Stimulated activated CD4-positive, alpha-beta T cell treated with anti-CD3 and anti-CD28 coated beads, TNF-alpha, amount 100 ng/mL, for 24 hours (primary cell): ENCODE measurements around the gene CSPG5.

Experiments used
- DNase-seq, 3 experiments: peaks; one replicate each; pipeline ENCODE4 v3.0.0-alpha.2; 2020; ENCODE audit warnings: low read depth in 3 of 3

CSPG5 gene, protein sequence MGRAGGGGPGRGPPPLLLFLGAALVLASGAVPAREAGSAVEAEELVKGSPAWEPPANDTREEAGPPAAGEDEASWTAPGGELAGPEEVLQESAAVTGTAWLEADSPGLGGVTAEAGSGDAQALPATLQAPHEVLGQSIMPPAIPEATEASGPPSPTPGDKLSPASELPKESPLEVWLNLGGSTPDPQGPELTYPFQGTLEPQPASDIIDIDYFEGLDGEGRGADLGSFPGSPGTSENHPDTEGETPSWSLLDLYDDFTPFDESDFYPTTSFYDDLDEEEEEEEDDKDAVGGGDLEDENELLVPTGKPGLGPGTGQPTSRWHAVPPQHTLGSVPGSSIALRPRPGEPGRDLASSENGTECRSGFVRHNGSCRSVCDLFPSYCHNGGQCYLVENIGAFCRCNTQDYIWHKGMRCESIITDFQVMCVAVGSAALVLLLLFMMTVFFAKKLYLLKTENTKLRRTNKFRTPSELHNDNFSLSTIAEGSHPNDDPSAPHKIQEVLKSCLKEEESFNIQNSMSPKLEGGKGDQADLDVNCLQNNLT

GRCh38 chr3:47578691-47579632 is at the start of gene CSPG5:
TSS of gene CSPG5 (minus strand) at chr3:47578865. CDS start at chr3:47578693, 172 bp downstream.
- DNase-seq, result peak in 1 of 3 experiments; percentile 30

- DNase-seq, result no peak
Measured at GRCh38 chr3:47628426-47628825, 49.8 kb upstream of the CSPG5 start.

DNA sequence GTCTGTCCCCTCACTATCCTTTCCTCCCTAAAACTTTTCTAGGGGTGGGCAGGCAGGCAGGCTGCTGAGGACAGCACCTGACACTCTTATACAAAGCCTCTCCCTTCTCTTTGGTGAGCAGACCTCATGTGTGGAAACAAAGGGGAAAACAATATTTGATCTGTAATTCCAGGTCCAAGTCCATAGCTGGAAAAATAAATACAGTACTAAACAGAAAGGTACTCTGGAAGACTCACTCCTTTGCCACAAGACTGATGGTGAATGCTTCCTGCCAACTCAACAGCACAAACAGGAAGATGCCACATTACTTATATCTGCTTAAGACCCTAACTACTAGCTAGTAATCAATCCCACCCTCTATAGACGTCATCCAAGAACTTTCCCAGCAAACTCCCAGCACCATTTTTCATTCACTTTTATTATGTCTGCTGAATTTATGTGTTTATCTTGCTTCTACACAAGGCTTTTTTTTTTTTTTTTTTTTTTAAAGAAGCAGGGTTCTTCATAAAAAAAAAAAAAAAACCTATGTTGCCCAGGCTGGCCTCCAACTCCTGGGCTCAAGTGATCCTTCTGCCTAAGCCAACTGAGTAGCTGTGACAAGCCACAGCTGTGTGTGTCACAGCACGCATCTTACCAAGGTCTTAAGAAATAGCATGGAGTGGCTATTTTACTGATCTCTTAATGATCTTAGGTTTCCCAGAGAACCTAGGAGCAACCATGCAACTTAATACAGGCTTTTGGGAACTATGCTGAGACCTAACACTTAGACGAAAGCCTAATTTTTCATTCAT is 44.2 kb upstream of the CSPG5 start:
- no peak for DNase-seq

DNA sequence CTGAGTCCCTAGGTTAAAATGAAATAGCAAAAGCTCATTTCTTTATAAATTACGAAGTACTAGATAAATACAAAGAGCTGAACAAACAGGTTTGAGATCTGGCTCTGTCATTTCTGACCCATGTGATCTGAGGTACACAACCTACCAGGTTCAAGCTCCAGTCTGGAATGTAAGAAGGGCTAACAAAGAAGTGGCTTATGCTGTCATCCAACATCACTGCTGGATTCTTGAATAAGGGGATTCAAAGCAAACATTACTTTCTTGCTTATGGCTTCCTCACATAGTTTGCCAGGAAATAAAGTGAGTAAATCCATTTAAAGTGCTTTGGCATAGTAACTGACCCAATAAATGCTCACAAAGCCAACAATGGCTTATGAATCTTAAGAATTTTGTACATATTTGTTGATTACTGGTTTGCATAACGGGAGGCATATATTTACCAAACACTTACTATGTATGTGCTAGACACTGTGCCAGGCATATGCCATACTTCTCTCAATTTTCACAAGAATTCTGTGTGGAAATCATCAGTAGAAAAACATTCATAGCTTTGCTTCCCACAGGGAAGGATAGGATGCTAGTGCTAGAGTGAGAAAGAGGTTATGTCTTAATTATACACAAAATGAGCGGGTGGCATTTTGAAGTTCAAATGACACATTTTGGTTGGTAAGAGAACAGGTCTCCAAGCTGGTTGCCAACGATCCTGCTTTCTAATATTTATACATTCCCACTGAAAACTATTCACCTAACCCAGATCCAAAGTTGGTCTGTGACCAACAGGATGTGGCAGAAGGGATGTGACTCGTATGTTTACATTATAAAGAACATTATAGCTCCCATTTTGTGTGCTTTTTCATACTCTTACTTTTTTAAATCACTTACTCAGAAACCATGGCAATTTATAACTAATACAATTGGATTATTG is 38.7 kb upstream of the CSPG5 start:
- DNase-seq, result no peak

- no peak for DNase-seq
Measured at GRCh38 chr3:47614788-47615187, 36.1 kb upstream of the CSPG5 start.

GRCh38 chr3:47613722-47614121 is 35.1 kb upstream of the CSPG5 start:
- DNase-seq, result no peak

DNA sequence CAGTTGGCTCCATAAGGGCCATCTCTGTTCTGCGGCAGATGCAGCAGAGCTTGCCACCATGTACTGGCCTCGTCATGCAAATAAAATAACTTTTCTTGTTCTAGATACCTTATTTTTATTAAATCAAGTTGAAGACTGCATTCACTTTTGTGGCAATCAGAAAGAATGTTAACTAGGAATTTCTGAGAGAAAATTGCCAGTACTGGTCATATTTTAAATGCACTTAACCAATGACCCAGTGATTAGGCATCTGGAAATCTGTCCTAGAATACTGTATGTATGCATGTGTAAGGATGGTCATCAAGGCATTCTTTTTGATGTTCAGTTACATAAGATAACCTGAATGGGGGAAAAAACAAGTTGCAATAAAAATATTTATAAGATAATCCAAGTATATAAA is 34.2 kb upstream of the CSPG5 start:
- no peak for DNase-seq

- no peak for DNase-seq
Measured at GRCh38 chr3:47612178-47612577, 33.5 kb upstream of the CSPG5 start.

GRCh38 chr3:47611576-47611975 is 32.9 kb upstream of the CSPG5 start:
- no peak for DNase-seq

- no peak for DNase-seq
Measured at GRCh38 chr3:47610583-47610982, 31.9 kb upstream of the CSPG5 start.

GRCh38 chr3:47607335-47607734 is 28.7 kb upstream of the CSPG5 start:
- DNase-seq, result no peak

- DNase-seq, result no peak
Measured at GRCh38 chr3:47606165-47606564, 27.5 kb upstream of the CSPG5 start.

GRCh38 chr3:47605652-47606051 is 27.0 kb upstream of the CSPG5 start:
- DNase-seq, result no peak

DNA sequence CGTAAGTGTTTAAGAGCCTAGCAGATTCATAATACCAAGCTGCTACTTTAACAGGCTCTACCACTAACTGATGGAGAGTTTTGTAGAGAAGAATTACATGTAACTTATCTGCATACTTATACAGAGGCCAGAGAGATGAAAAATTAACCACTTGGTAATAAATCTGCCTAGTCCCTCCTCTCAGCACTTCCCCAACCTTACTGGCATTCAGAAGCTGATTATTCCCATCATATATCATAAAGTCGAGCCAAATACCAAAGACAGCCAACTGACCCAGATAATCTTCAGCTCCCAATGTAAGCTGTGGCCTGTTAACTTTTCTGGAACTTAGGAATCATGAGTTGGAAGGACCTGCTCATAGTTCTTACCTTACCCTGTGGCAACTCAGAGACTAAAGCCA is 25.5 kb upstream of the CSPG5 start:
- DNase-seq, result no peak

DNA sequence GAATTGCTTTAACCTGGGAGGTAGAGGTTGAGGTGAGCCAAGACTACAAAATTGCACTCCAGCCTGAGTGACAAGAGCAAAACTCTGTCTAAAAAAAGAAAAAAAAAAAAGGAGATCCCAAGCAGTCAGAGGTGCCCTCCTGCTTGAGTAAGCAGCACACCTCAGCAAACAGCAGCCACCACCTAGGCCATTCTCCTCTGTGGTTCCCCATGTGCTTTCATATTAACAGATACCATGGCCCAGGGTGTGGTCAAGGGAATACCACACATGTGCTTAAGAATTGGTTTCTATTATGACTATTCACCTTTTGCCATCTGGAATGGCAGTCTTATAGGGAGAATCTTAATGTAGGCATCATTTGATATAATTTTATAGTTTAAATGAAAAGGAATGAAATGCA is 24.7 kb upstream of the CSPG5 start:
- DNase-seq, result no peak

GRCh38 chr3:47601281-47601680 is 22.6 kb upstream of the CSPG5 start:
- no peak for DNase-seq

GRCh38 chr3:47594792-47595191 is 16.1 kb upstream of the CSPG5 start:
- DNase-seq, result no peak

- DNase-seq, result no peak
Measured at GRCh38 chr3:47592066-47592795, 13.6 kb upstream of the CSPG5 start.

GRCh38 chr3:47590216-47590615 is 11.6 kb upstream of the CSPG5 start:
- no peak for DNase-seq

- DNase-seq, result no peak
Measured at GRCh38 chr3:47588587-47588986, 9.9 kb upstream of the CSPG5 start.
